Lower leg skin (tissue), 3 donors: ENCODE data around the gene PTK7.

ENCODE experiments used
- CTCF ChIP-seq, 3 donors: fragments of 450-650 bp; IDR thresholded peaks; one replicate each; pipeline ENCODE4 v1.5.1; 2016; ENCODE audit warnings: antibody characterized with exemption in 3 of 3, mild to moderate bottlenecking in 3 of 3, moderate library complexity in 2 of 3
- POLR2A ChIP-seq, 2 donors: fragments of 450-650 bp; IDR thresholded peaks; one replicate each; pipeline ENCODE4 v1.6.1; 2016 to 2017; ENCODE audit warnings: antibody characterized with exemption in 2 of 2, mild to moderate bottlenecking in 1 of 2, moderate library complexity in 1 of 2

GRCh38 chr6:43095939-43096338 is 19.8 kb downstream of the PTK7 start:
- no peak for TF ChIP-seq CTCF (IDR thresholded peaks at IDR 0.05)
- no peak for TF ChIP-seq POLR2A (IDR thresholded peaks at IDR 0.05)
